Smooth muscle cell (in vitro differentiated cells): ENCODE results near the gene KLHL41. TPM values are rescaled to one million over a fixed set of nuclear protein-coding genes. Genes with fewer than 3 reads are reported as not detected.

ENCODE experiments used
- DNase-seq: peaks from one replicate; lab custom pipeline; 2025; ENCODE audit not compliant: unreplicated experiment; lab: John Stamatoyannopoulos, UW
- H2AFZ ChIP-seq: fragments of 200-600 bp; sonication (generic); 2 replicates; pipeline ENCODE4 v1.6.0; 2016; ENCODE audit warnings: antibody characterized with exemption, low read depth, mild to moderate bottlenecking
- H3F3A ChIP-seq: fragments of 200-600 bp; sonication (generic); 2 replicates; pipeline ENCODE4 v1.6.0; 2017; ENCODE audit warnings: antibody characterized with exemption, low read depth
- H3K27ac ChIP-seq: fragments of 200-600 bp; sonication (generic); 2 replicates; pipeline ENCODE4 v1.5.1; 2016; ENCODE audit warnings: low read depth, mild to moderate bottlenecking
- H3K27me3 ChIP-seq: fragments of 200-600 bp; sonication (generic); 2 replicates; pipeline ENCODE4 v1.6.1; 2016; ENCODE audit warnings: low read depth, mild to moderate bottlenecking
- H3K36me3 ChIP-seq: fragments of 200-600 bp; sonication (generic); 2 replicates; pipeline ENCODE4 v1.5.1; 2016; ENCODE audit warnings: low read depth
- H3K4me1 ChIP-seq: fragments of 200-600 bp; sonication (generic); 2 replicates; pipeline ENCODE4 v1.5.1; 2016; ENCODE audit warnings: low read depth
- H3K4me2 ChIP-seq: fragments of 200-600 bp; sonication (generic); 2 replicates; pipeline ENCODE4 v1.6.0; 2016; ENCODE audit warnings: mild to moderate bottlenecking
- H3K4me3 ChIP-seq: fragments of 200-600 bp; sonication (generic); 2 replicates; pipeline ENCODE4 v1.5.1; 2016; ENCODE audit warnings: mild to moderate bottlenecking
- H3K79me2 ChIP-seq: fragments of 200-600 bp; sonication (generic); 2 replicates; pipeline ENCODE4 v1.6.0; 2016; ENCODE audit warnings: low read depth, mild to moderate bottlenecking
- H3K9ac ChIP-seq: fragments of 200-600 bp; sonication (generic); 2 replicates; pipeline ENCODE4 v1.6.0; 2016; ENCODE audit warnings: low read depth
- H3K9me3 ChIP-seq: fragments of 200-600 bp; sonication (generic); replicated peaks from 2 replicates; pipeline ENCODE4 v1.5.1; 2016; ENCODE audit warnings: low read depth
- H4K20me1 ChIP-seq: fragments of 200-600 bp; sonication (generic); 2 replicates; pipeline ENCODE4 v1.6.0; 2016; ENCODE audit warnings: low read depth
- CTCF ChIP-seq: fragments of 200-600 bp; sonication (generic); IDR thresholded peaks from 2 replicates; pipeline ENCODE4 v1.5.1; 2017; ENCODE audit warnings: borderline replicate concordance, mild to moderate bottlenecking, antibody characterized with exemption; ENCODE audit not compliant: insufficient read depth, poor library complexity, severe bottlenecking
- WGBS: methylation state at CpG from one replicate; pipeline ENCODE4 v1.1.7; 2016; ENCODE audit warnings: low lambda C conversion rate; 5-methylcytosine and 5-hydroxymethylcytosine counted together
- polyA plus RNA-seq: library from polyadenylated mRNA; unstranded; fragments of >200 nt; fragmentation: Nextera tagmentation; extraction: Ambion mirVana; gene quantifications from 2 replicates; pipeline ENCODE4 v1.2.1, GENCODE V29; 2016
- total RNA-seq: library from RNA; depleted of rRNA; stranded (reverse); fragments of >200 nt; gene quantifications from 2 replicates; pipeline ENCODE4 v1.2.3, GENCODE V29; 2014

The KLHL41 gene
- total and polyA plus RNA-seq, 2 experiments from 2014 or later = not detected

DNA sequence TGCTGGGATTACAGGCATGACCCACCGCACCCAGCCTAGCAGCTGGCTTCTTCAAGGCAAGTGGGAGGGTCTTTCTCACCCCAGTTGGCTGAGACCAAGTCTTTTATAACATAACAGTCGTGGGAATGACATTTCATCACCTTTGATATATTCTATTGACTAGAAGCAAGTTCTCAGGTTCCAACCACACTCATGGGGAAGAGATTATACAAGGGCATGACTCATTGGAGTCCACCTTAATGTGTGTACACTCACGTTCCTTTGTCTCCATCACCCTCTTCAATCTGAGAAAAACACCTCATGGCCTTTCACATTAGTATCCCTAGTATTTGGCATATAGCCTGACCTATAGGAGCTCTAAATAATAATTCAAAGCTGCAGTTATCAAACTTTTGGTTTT, 33.0 kb upstream of the KLHL41 start:
- DNase-seq = no peak
- WGBS = 81% methylated on average over 3 of the region's 3 CpGs

DNA sequence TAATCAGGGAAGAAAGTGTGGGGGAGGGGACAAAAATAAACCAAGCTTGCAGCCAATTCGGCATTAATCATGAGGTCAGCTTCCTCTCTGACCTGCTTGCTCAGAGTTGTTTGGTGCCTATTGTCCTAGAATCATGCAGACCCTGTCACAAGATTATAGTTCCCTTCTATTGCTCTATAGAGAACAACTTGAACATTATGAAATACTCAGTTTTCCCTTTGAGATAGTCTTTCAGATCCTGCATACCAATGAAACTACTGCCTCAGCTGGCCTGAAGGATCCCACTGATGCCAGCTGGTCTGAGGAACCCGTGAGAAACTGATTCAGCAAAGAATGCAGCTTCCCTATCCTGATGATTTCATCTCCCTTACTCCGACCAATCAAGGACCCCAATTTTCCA, 31.2 kb upstream of the KLHL41 start:
- Histone ChIP-seq H3F3A (no peaks in the 10 kb centered on the region), H3K79me2 (no peaks in the 10 kb centered on the region), H3K9ac (no peak overlapping the region), H3K27me3 (no peaks in the 10 kb centered on the region), H4K20me1 (no peaks in the 10 kb centered on the region), H3K27ac (no peak overlapping the region), H3K4me2 (no peak overlapping the region), H2AFZ (no peak overlapping the region), H3K4me1 (peaks cover 5% of the 10 kb centered on the region), H3K9me3 (no peaks in the 10 kb centered on the region), H3K36me3 (no peaks in the 10 kb centered on the region), H3K4me3 (no peak overlapping the region)
- no peak for TF ChIP-seq CTCF
- DNase-seq = no peak
- WGBS = 87% methylated on average over 3 of the region's 3 CpGs

More for the DNA sequence above, 33.0 kb upstream of the KLHL41 start:
- H3K27me3 ChIP-seq = no peaks in the 10 kb centered on the region
- no peaks in the 10 kb centered on the region for H3K79me2 ChIP-seq
- TF ChIP-seq CTCF = no peak
- no peaks in the 10 kb centered on the region for H4K20me1 ChIP-seq
- H3K36me3 ChIP-seq = no peaks in the 10 kb centered on the region
- no peaks in the 10 kb centered on the region for H3K9me3 ChIP-seq
- H2AFZ ChIP-seq = no peak overlapping the region
- no peak overlapping the region for H3K4me2 ChIP-seq
- peaks cover 5% of the 10 kb centered on the region for H3K4me1 ChIP-seq
- H3K9ac ChIP-seq = no peak overlapping the region
- no peaks in the 10 kb centered on the region for H3F3A ChIP-seq
- no peak overlapping the region for H3K4me3 ChIP-seq
- no peak overlapping the region for H3K27ac ChIP-seq

- H3K9me3 ChIP-seq = no peaks in the 10 kb centered on the region
- H4K20me1 ChIP-seq = no peaks in the 10 kb centered on the region
- peak overlapping the region; percentile 91 for H2AFZ ChIP-seq
- 86% methylated on average over 14 of the region's 14 CpGs for WGBS
- DNase-seq = no peak
- TF ChIP-seq CTCF = no peak
- no peaks in the 10 kb centered on the region for H3K27me3 ChIP-seq
- H3K36me3 ChIP-seq = no peaks in the 10 kb centered on the region
- no peaks in the 10 kb centered on the region for H3K79me2 ChIP-seq
- H3F3A ChIP-seq = no peaks in the 10 kb centered on the region
- peak overlapping the region; percentile 63 for H3K4me3 ChIP-seq
- H3K4me1 ChIP-seq = peaks cover 5% of the 10 kb centered on the region
- peak overlapping the region; percentile 39 for H3K9ac ChIP-seq
- peak overlapping the region; percentile 89 for H3K4me2 ChIP-seq
- peak overlapping the region; percentile 4 for H3K27ac ChIP-seq
These were observed 30.7 kb upstream of the KLHL41 start for GRCh38 chr2:169478745-169479256.
